ENCODE data around the gene IFT80. TPM values are rescaled to one million over a fixed set of nuclear protein-coding genes. Genes with fewer than 3 reads are reported as not detected.
"Not testable (repeated sequence)": the region's sequence is repeated elsewhere in the genome, so short reads cannot be mapped to it uniquely, and the experiment has no call there.

IFT80 gene
- total RNA-seq, 1 donor from 2014 or later = 8.3 TPM

- intact Hi-C loops (cut with DNase I) = no loop called here
- DNase-seq (no peak), ATAC-seq (ENCODE audit: poor library complexity) (no peak)
Measured at GRCh38 chr3:160373655-160374054, 25.4 kb downstream of the IFT80 start.

- no peak for ATAC-seq (ENCODE audit: poor library complexity)
- no peak for DNase-seq
- intact Hi-C loops (cut with DNase I) = no loop called here
Measured at GRCh38 chr3:160372780-160373179, 26.2 kb downstream of the IFT80 start.

GRCh38 chr3:160370987-160371857, 27.8 kb downstream of the IFT80 start:
- intact Hi-C loops (cut with DNase I) = no loop called here
- no peak for ATAC-seq (ENCODE audit: poor library complexity)
- no peak for DNase-seq

GRCh38 chr3:160369784-160370183, 29.2 kb downstream of the IFT80 start:
- ATAC-seq (ENCODE audit: poor library complexity) (no peak), DNase-seq (no peak)
- intact Hi-C loops (cut with DNase I) = no loop called here

- DNase-seq = no peak
- intact Hi-C loops (cut with DNase I) = no loop called here
- ATAC-seq (ENCODE audit: poor library complexity) = no peak
Measured at GRCh38 chr3:160368804-160369203, 30.2 kb downstream of the IFT80 start.

- ATAC-seq (ENCODE audit: poor library complexity) (no peak), DNase-seq (no peak)
- intact Hi-C loops (cut with DNase I) = no loop called here
Measured at GRCh38 chr3:160365869-160366522, 33.0 kb downstream of the IFT80 start.

GRCh38 chr3:160362896-160363295, 36.1 kb downstream of the IFT80 start:
- ATAC-seq (ENCODE audit: poor library complexity); intact Hi-C loops (cut with DNase I); DNase-seq: not testable (repeated sequence)

GRCh38 chr3:160355826-160356225, 43.2 kb downstream of the IFT80 start:
- ATAC-seq (ENCODE audit: poor library complexity) (no peak), DNase-seq (no peak)
- intact Hi-C loops (cut with DNase I) = no loop called here

- intact Hi-C loops (cut with DNase I) = no loop called here
- ATAC-seq (ENCODE audit: poor library complexity) = no peak
Measured at GRCh38 chr3:160346511-160346910, 52.5 kb downstream of the IFT80 start.

GRCh38 chr3:160343132-160343531, 55.9 kb downstream of the IFT80 start:
- intact Hi-C loops (cut with DNase I) = loop anchor here (5.0 kb wide), 1 partner anchor 181 kb away; no protein-coding TSS in a partner anchor
- ATAC-seq (ENCODE audit: poor library complexity) (no peak), DNase-seq (no peak)

More at GRCh38 chr3:160346511-160346910, 52.5 kb downstream of the IFT80 start:
- DNase-seq = no peak

- intact Hi-C loops (cut with DNase I) = loop anchor here (5.0 kb wide), 1 partner anchor 178 kb away; no protein-coding TSS in a partner anchor
- ATAC-seq (ENCODE audit: poor library complexity) (no peak), DNase-seq (no peak)
Measured at GRCh38 chr3:160340351-160340750, 58.7 kb downstream of the IFT80 start.

GRCh38 chr3:160331127-160331937, 67.7 kb downstream of the IFT80 start:
- ATAC-seq (ENCODE audit: poor library complexity) (no peak), DNase-seq (no peak)
- intact Hi-C loops (cut with DNase I) = no loop called here

GRCh38 chr3:160330690-160331089, 68.3 kb downstream of the IFT80 start:
- no peak for ATAC-seq (ENCODE audit: poor library complexity)
- DNase-seq = no peak
- intact Hi-C loops (cut with DNase I) = no loop called here

GRCh38 chr3:160330109-160330508, 68.9 kb downstream of the IFT80 start:
- intact Hi-C loops (cut with DNase I) = no loop called here
- ATAC-seq (ENCODE audit: poor library complexity) (no peak), DNase-seq (no peak)

- DNase-seq; ATAC-seq (ENCODE audit: poor library complexity); intact Hi-C loops (cut with DNase I): not testable (repeated sequence)
Measured at GRCh38 chr3:160326286-160326685, 72.7 kb downstream of the IFT80 start.

- DNase-seq; ATAC-seq (ENCODE audit: poor library complexity); intact Hi-C loops (cut with DNase I): not testable (repeated sequence)
Measured at GRCh38 chr3:160321821-160322220, 77.2 kb downstream of the IFT80 start.

GRCh38 chr3:160319322-160319721, 79.7 kb downstream of the IFT80 start:
- ATAC-seq (ENCODE audit: poor library complexity) (no peak), DNase-seq (no peak)
- intact Hi-C loops (cut with DNase I) = no loop called here

- ATAC-seq (ENCODE audit: poor library complexity) (no peak), DNase-seq (no peak)
- intact Hi-C loops (cut with DNase I) = no loop called here
Measured at GRCh38 chr3:160314995-160315394, 84.0 kb downstream of the IFT80 start.

- intact Hi-C loops (cut with DNase I) = no loop called here
- DNase-seq (no peak), ATAC-seq (ENCODE audit: poor library complexity) (no peak)
Measured at GRCh38 chr3:160312014-160312624, 86.9 kb downstream of the IFT80 start.

Measured in Right ventricle myocardium superior (tissue), 1 donor.